HG03521 (cell line): ENCODE results near the gene HOXC9.
"Not testable (repeated sequence)": the region's sequence is repeated elsewhere in the genome, so short reads cannot be mapped to it uniquely, and the experiment has no call there.

ENCODE experiments used
- ATAC-seq: cut with Tn5 transposase; IDR thresholded peaks from one replicate; pipeline ENCODE4 v1.9.1; 2021; ENCODE audit warnings: mild to moderate bottlenecking, moderate library complexity; ENCODE audit not compliant: unreplicated experiment

The HOXC9 gene

GRCh38 chr12:54036620-54037359 lies 36.8 kb downstream of the HOXC9 start:
- no peak for ATAC-seq

- ATAC-seq = no peak
These were observed 37.7 kb downstream of the HOXC9 start for GRCh38 chr12:54037360-54038283.

- ATAC-seq = no peak
These were observed 38.4 kb downstream of the HOXC9 start for GRCh38 chr12:54038284-54038870.

GRCh38 chr12:54038871-54039414 lies 39.0 kb downstream of the HOXC9 start:
- no peak for ATAC-seq

- no peak for ATAC-seq
These were observed 39.6 kb downstream of the HOXC9 start for GRCh38 chr12:54039417-54040147.

- ATAC-seq = no peak
These were observed 40.2 kb downstream of the HOXC9 start for GRCh38 chr12:54040148-54040494.

GRCh38 chr12:54040648-54041047 lies 40.7 kb downstream of the HOXC9 start:
- no peak for ATAC-seq

- ATAC-seq = no peak
These were observed 41.2 kb downstream of the HOXC9 start for GRCh38 chr12:54041097-54041690.

GRCh38 chr12:54042033-54042432 lies 42.1 kb downstream of the HOXC9 start:
- ATAC-seq = not testable (repeated sequence)

GRCh38 chr12:54042970-54043853 lies 43.3 kb downstream of the HOXC9 start:
- no peak for ATAC-seq

GRCh38 chr12:54044425-54045103 lies 44.6 kb downstream of the HOXC9 start:
- ATAC-seq = no peak

GRCh38 chr12:54045401-54045800 lies 45.4 kb downstream of the HOXC9 start:
- ATAC-seq = no peak

- ATAC-seq = no peak
These were observed 46.0 kb downstream of the HOXC9 start for GRCh38 chr12:54045868-54046521.

GRCh38 chr12:54046809-54047159 lies 46.8 kb downstream of the HOXC9 start:
- no peak for ATAC-seq

GRCh38 chr12:54047160-54047963 lies 47.4 kb downstream of the HOXC9 start:
- ATAC-seq = no peak

GRCh38 chr12:54047964-54048303 lies 48.0 kb downstream of the HOXC9 start:
- no peak for ATAC-seq

GRCh38 chr12:54048406-54049093 lies 48.6 kb downstream of the HOXC9 start:
- ATAC-seq = no peak
